Measurements from ENCODE around the gene TRMU. TPM values are rescaled to one million over a fixed set of nuclear protein-coding genes. Genes with fewer than 3 reads are reported as not detected.

TRMU gene
- total RNA-seq, 2 donors from 2014 or later: 79.7 to 84.5 TPM

GRCh38 chr22:46349681-46350080 lies 14.2 kb downstream of the TRMU start:
- H3K9me3 ChIP-seq (ENCODE audit: control insufficient read depth, low read length): no peaks in the 10 kb centered on the region
- H3K36me3 Mint-ChIP-seq (ENCODE audit: low read depth): peaks cover 78% of the 10 kb centered on the region
- H3K27ac Mint-ChIP-seq: no peak overlapping the region
- no peaks in the 10 kb centered on the region for H3K27me3 ChIP-seq (ENCODE audit: control insufficient read depth, insufficient read depth, low read length, poor library complexity, severe bottlenecking)
- no peak overlapping the region for H3K9ac ChIP-seq (ENCODE audit: extremely low read depth, low read length, poor library complexity, severe bottlenecking)
- no peak for DNase-seq
- no peak overlapping the region for H3K4me3 ChIP-seq (ENCODE audit: low read length)
- no peaks in the 10 kb centered on the region for H3K4me1 Mint-ChIP-seq
- H3K36me3 ChIP-seq (ENCODE audit: control insufficient read depth, insufficient read depth, low read length): peaks cover 86% of the 10 kb centered on the region
- 90% methylated on average over 5 to 6 of the region's 6 CpGs for WGBS, 2 experiments (ENCODE audit: insufficient coverage in 1 of 2, insufficient read length in 1 of 2)
- H3K9me3 Mint-ChIP-seq: no peaks in the 10 kb centered on the region
- no peaks in the 10 kb centered on the region for H3K4me1 ChIP-seq (ENCODE audit: control insufficient read depth, insufficient read depth, low read length)
- H3K27me3 Mint-ChIP-seq (ENCODE audit: insufficient read depth): no peaks in the 10 kb centered on the region
- no peak for TF ChIP-seq CTCF (conservative IDR thresholded peaks at IDR 0.05)
- H3K4me3 Mint-ChIP-seq: no peak overlapping the region
- H3K27ac ChIP-seq (ENCODE audit: low read depth, low read length): no peak overlapping the region

GRCh38 chr22:46350121-46350520 lies 14.6 kb downstream of the TRMU start:
- no peaks in the 10 kb centered on the region for H3K4me1 ChIP-seq (ENCODE audit: control insufficient read depth, insufficient read depth, low read length)
- H3K4me3 ChIP-seq (ENCODE audit: low read length): no peak overlapping the region
- 93 to 96% methylated on average over 7 of the region's 7 CpGs for WGBS, 2 experiments (ENCODE audit: insufficient coverage in 1 of 2, insufficient read length in 1 of 2)
- no peaks in the 10 kb centered on the region for H3K9me3 ChIP-seq (ENCODE audit: control insufficient read depth, low read length)
- Mint-ChIP-seq H3K27me3 (ENCODE audit: insufficient read depth) (no peaks in the 10 kb centered on the region), H3K9me3 (no peaks in the 10 kb centered on the region), H3K27ac (no peak overlapping the region), H3K4me3 (no peak overlapping the region), H3K36me3 (ENCODE audit: low read depth) (peaks cover 77% of the 10 kb centered on the region), H3K4me1 (no peaks in the 10 kb centered on the region)
- no peak for DNase-seq
- no peaks in the 10 kb centered on the region for H3K27me3 ChIP-seq (ENCODE audit: control insufficient read depth, insufficient read depth, low read length, poor library complexity, severe bottlenecking)
- TF ChIP-seq CTCF (conservative IDR thresholded peaks at IDR 0.05): no peak
- peaks cover 88% of the 10 kb centered on the region for H3K36me3 ChIP-seq (ENCODE audit: control insufficient read depth, insufficient read depth, low read length)
- H3K9ac ChIP-seq (ENCODE audit: extremely low read depth, low read length, poor library complexity, severe bottlenecking): no peak overlapping the region
- no peak overlapping the region for H3K27ac ChIP-seq (ENCODE audit: low read depth, low read length)

GRCh38 chr22:46350646-46351045 lies 15.1 kb downstream of the TRMU start:
- Histone ChIP-seq H3K27me3 (ENCODE audit: control insufficient read depth, insufficient read depth, low read length, poor library complexity, severe bottlenecking) (no peaks in the 10 kb centered on the region), H3K4me1 (ENCODE audit: control insufficient read depth, insufficient read depth, low read length) (no peaks in the 10 kb centered on the region), H3K9ac (ENCODE audit: extremely low read depth, low read length, poor library complexity, severe bottlenecking) (no peak overlapping the region), H3K4me3 (ENCODE audit: low read length) (no peak overlapping the region), H3K27ac (ENCODE audit: low read depth, low read length) (no peak overlapping the region), H3K36me3 (ENCODE audit: control insufficient read depth, insufficient read depth, low read length) (peaks cover 86% of the 10 kb centered on the region), H3K9me3 (ENCODE audit: control insufficient read depth, low read length) (no peaks in the 10 kb centered on the region)
- no peak for TF ChIP-seq CTCF (conservative IDR thresholded peaks at IDR 0.05)
- Mint-ChIP-seq H3K4me1 (no peaks in the 10 kb centered on the region), H3K9me3 (no peaks in the 10 kb centered on the region), H3K36me3 (ENCODE audit: low read depth) (peaks cover 80% of the 10 kb centered on the region), H3K27me3 (ENCODE audit: insufficient read depth) (no peaks in the 10 kb centered on the region), H3K27ac (no peak overlapping the region), H3K4me3 (no peak overlapping the region)
- no peak for DNase-seq
- 97 to 99% methylated on average over 15 to 20 of the region's 20 CpGs for WGBS, 2 experiments (ENCODE audit: insufficient coverage in 1 of 2, insufficient read length in 1 of 2)
